ENCODE results near the gene RBBP8NL. TPM values are rescaled to one million over a fixed set of nuclear protein-coding genes. Genes with fewer than 3 reads are reported as not detected.

The RBBP8NL gene
- total RNA-seq, 1 donor from 2014 or later, result 0.40 TPM

DNA sequence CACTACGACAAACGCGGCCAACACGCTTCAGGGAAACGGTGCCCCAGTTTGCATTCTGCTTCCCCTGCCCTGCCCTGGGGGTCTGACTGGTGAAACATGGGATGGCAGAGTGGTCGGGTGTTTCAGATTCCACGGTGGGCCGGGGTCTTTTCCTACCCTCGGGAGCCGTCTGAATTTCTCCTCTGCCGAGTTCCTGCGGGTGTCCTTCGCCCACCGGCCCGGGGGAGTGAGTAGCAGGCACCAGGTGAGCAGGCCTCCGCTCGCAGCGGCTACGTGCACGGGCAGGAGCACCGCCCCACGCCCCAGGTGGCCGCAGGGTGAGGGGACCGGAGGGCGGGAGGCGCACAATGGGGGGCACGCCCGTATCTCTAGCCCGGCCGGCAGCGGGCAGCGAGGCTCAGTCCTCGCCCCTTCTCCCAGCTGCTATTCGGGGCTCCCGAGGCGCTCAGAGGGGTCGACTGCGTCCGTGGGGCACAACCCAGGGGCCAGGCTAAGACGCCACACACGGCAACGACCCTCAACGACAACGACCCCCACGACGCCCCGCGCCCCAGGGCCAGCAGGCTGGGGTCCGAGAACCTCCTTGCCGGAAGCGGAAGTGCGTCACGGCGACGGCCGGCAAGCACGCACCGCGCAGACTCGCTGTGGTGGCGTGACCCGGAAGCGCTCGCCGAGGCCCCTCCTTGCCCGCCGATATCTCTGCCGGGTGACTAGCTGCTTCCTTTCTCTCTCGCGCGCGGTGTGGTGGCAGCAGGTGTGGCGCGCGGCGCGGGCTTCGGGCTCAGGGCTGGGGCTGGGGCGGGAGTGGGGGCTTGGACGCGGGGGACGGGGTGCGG lies 40.7 kb downstream of the RBBP8NL start, which contains the start of gene RPS21:
Gene RPS21, plus strand, starts transcription at position 721 of the 836 bp plus-strand sequence. CDS start 236 bp downstream, outside the sequence.
- DNase-seq (ENCODE audit: low read depth), result no peak
- TF ChIP-seq, protein P1, sequence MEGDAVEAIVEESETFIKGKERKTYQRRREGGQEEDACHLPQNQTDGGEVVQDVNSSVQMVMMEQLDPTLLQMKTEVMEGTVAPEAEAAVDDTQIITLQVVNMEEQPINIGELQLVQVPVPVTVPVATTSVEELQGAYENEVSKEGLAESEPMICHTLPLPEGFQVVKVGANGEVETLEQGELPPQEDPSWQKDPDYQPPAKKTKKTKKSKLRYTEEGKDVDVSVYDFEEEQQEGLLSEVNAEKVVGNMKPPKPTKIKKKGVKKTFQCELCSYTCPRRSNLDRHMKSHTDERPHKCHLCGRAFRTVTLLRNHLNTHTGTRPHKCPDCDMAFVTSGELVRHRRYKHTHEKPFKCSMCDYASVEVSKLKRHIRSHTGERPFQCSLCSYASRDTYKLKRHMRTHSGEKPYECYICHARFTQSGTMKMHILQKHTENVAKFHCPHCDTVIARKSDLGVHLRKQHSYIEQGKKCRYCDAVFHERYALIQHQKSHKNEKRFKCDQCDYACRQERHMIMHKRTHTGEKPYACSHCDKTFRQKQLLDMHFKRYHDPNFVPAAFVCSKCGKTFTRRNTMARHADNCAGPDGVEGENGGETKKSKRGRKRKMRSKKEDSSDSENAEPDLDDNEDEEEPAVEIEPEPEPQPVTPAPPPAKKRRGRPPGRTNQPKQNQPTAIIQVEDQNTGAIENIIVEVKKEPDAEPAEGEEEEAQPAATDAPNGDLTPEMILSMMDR (conservative IDR thresholded peaks at IDR 0.05; ENCODE audit: low read depth, low read length), result no peak

DNA sequence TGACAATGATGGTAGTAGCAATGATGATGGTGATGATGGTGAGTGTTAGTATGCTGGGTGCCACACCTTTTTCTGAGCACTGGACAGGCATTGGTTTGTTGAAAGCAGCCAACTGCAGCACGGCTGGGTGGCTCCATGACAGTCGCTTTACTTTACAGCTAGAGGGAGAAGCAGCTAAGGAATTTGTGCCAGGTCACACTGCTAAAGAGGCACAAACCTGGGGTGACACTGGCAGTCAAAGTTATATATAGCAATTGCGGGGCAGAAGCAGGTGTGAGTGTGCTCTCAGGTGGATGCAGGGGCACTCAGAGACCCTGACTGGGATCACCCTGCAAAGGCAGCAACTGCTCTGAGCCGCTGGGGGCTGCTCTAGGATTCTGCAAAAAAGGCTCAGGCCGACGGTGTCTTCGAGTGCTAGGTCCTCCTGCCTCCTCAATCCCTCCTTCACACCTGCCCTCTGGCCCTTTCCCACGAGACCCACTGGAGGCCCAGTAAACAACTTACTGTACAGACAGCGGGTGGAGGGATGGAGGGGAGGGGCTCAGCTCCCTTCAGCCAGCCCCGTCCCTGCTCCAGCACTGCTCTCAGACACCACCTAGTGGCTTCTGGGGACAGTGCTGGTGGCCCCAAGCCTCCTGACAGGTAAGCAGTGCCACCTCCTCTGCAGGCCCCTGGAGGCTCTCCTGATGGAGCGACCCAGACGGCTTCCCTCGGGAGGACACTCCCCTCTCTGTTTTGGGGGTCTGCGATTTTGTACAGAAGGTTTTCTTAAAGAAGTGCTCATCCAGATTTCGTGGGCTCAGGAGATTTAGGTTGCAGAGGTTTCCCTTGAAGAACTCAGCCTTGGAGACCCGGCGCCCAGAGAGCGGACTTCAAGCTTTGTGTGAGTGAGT lies 44.8 kb downstream of the RBBP8NL start:
- TF ChIP-seq, protein P1 (conservative IDR thresholded peaks at IDR 0.05; ENCODE audit: low read depth, low read length), result peak; percentile 91
- no peak for DNase-seq (ENCODE audit: low read depth)
- no peak overlapping the region for H3K4me3 ChIP-seq (ENCODE audit: low read depth, low read length)

More for the DNA sequence above, 40.7 kb downstream of the RBBP8NL start, which contains the start of gene RPS21:
- peak within 1 kb of the TSS; percentile 99 for H3K4me3 ChIP-seq (ENCODE audit: low read depth, low read length)

DNA sequence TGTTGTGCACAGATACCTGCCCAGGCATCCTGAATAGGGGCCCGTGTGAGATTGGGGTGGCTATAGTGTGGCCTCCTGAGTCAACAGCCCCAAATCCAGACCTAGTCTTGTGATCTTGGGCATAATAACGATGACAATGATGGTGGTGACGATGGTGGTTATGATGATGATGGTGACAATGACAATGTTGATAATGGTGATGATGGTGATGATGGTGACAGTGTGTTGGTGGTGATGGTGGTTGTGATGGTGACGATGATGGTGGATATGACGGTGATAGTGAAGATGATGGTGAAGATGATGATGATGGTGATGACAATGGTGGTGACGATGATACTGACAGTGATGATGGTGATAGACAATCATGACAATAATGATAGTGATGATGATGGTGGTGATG lies 45.5 kb downstream of the RBBP8NL start:
- TF ChIP-seq, protein P1 (conservative IDR thresholded peaks at IDR 0.05; ENCODE audit: low read depth, low read length), result no peak
- H3K4me3 ChIP-seq (ENCODE audit: low read depth, low read length), result no peak overlapping the region
- no peak for DNase-seq (ENCODE audit: low read depth)

DNA sequence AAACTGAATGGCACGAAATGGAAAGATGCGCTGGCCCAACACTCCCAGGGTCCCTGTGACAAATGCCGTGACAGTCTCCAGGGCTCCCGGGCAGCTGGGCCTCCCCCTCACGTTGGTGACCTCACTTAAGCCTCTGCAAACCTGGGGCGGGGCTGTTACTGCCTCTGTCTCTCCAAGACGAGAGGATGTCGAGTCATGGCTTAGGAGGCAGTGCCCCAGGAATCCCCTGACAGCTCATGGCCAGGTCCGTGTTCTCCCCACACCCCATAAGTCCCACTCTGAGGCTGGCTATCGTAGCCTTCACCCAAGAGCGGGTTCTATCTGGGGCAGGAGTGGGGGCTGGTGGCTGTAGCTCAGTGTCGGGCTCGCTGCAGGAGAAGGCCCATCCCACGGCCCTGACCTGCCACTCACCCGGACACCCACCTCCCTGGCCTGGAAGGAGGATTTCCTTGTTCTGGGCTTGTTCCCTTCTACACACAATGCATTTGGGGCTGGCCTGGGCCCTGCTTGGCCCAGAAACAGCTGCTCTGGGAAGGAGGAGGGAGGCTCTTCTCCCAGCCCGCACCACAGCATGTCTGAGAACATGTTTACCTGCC lies 46.0 kb downstream of the RBBP8NL start:
- H3K4me3 ChIP-seq (ENCODE audit: low read depth, low read length), result no peak overlapping the region
- no peak for DNase-seq (ENCODE audit: low read depth)
- TF ChIP-seq, protein P1 (conservative IDR thresholded peaks at IDR 0.05; ENCODE audit: low read depth, low read length), result no peak

DNA sequence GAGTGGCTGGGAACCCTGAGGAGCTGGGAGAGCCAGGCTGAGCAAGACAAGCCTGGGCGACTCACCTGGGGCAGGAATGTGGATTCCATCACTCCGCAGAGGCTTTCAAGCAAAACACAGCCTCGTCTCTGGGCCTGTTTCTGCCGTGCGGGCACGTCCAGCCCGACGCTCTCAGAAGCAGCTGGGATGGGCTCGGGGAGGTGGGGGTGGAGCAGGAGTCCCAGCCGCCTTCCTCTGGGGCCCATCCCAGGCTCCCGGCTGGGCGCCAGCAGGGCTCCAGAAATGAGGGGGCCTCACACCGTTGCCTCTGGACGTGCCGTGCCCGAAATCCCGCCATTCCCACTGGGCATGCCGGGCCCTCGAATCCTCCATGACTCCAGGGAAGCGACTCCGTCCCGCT lies 49.1 kb downstream of the RBBP8NL start:
- DNase-seq (ENCODE audit: low read depth), result no peak
- TF ChIP-seq, protein P1 (conservative IDR thresholded peaks at IDR 0.05; ENCODE audit: low read depth, low read length), result no peak
- no peak overlapping the region for H3K4me3 ChIP-seq (ENCODE audit: low read depth, low read length)

DNA sequence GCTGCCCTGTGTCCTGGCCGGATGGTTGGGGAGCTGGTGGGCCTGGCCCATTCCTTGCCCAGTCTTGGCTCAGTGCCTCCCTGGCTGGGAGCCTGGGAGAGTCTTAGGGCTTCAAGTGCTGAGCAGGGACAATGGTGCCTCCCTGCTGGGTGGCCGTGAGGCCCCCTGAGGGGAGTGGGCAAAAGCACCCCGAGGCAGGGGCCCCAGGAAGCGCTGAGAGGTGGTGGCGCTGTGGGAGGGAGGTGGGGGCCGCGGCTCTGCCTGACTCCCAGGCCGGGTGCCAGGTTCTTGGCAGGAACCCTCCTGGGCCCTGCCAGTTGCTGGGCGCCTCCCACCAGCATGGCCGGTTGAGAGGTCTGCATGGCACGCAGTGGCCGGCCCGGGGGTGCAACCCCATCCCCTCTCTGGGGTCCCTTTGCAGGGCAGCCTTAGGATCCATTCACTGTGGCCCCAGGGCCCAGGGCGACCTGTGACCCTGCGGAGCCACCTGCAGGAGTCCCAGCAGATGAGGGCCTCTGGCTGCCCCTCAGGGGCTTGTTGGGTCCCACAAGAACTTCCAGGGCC lies 49.6 kb downstream of the RBBP8NL start:
- TF ChIP-seq, protein P1 (conservative IDR thresholded peaks at IDR 0.05; ENCODE audit: low read depth, low read length), result no peak
- no peak overlapping the region for H3K4me3 ChIP-seq (ENCODE audit: low read depth, low read length)
- DNase-seq (ENCODE audit: low read depth), result no peak

Measured in epithelial cell of proximal tubule (primary cell).